ENCODE data around the gene NOS1. TPM values are rescaled to one million over a fixed set of nuclear protein-coding genes. Genes with fewer than 3 reads are reported as not detected.
"Not testable (repeated sequence)": the region's sequence is repeated elsewhere in the genome, so short reads cannot be mapped to it uniquely, and the experiment has no call there.

The NOS1 gene
- total RNA-seq, 1 donor from 2014 or later, result 9.6 TPM

DNA sequence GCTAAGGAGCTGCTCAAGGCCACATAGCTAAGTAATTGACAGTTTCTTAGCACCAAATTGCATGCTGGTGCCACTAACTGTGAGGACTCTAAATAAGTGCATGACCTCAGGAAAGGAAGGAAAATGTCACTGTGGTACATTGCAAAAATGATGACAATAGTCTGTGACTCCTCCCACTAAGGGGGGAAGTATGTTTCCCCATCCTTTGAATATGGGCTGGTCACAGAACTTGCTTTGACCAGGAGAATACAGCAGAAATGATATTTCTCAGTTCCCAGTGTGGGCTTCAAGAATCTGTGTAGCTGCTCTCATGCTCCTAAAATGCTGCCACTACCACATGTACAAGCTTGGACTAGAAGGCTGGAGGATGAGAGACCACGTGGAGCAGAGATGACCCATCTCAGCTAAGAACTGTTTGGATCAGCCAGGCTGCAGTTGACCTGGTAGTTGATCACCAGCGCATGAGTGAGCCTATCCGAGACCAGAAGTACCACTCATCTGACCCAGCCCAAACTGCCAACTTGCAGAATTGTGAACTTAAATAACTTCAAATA lies 42.2 kb upstream of the NOS1 start:
- H3K27ac ChIP-seq, result no peak overlapping the region
- TF ChIP-seq CTCF (IDR thresholded peaks at IDR 0.05), result no peak
- TF ChIP-seq POLR2AphosphoS5 (IDR thresholded peaks at IDR 0.05; ENCODE audit: insufficient read depth in 1 of 2, low read depth in 1 of 2), result no peak
- TF ChIP-seq POLR2A (IDR thresholded peaks at IDR 0.05), result no peak

DNA sequence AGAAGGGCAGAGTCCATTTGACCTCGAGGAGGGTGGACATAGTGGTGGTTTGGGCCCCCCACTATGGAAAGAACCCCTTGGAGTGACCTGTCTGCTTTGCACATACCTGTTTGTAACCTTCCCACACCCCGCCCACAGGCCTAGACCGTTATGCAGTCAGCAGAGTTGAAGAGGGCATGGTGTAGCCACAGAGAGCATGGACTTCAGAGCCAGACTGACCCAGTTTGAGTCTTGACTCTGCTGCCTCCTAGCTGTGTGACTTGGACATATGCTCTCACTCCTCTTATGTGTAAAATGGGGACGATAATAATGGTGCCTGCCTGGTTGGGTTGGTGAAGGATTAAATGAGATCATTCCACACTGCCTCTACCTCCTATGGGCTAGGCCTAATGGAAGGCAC lies 40.9 kb upstream of the NOS1 start:
- no peaks in the 10 kb centered on the region for H3K27me3 ChIP-seq
- no peaks in the 10 kb centered on the region for H3K36me3 ChIP-seq
- intact Hi-C loops (cut with DNase I), result no loop called here
- no peak for DNase-seq (ENCODE audit: extremely low spot score in 2 of 2)
- TF ChIP-seq POLR2AphosphoS5 (IDR thresholded peaks at IDR 0.05; ENCODE audit: insufficient read depth in 1 of 2, low read depth in 1 of 2), result no peak
- TF ChIP-seq CTCF (IDR thresholded peaks at IDR 0.05), result no peak
- no peak overlapping the region for H3K4me3 ChIP-seq
- no peak overlapping the region for H3K27ac ChIP-seq
- H3K9me3 ChIP-seq, result no peaks in the 10 kb centered on the region
- H3K4me1 ChIP-seq, result no peaks in the 10 kb centered on the region

More for the DNA sequence above, 42.2 kb upstream of the NOS1 start:
- no peak for DNase-seq (ENCODE audit: extremely low spot score in 2 of 2)
- Histone ChIP-seq H3K9me3 (no peaks in the 10 kb centered on the region), H3K27me3 (no peaks in the 10 kb centered on the region), H3K4me3 (no peak overlapping the region), H3K36me3 (no peaks in the 10 kb centered on the region), H3K4me1 (peaks cover 8% of the 10 kb centered on the region)
- intact Hi-C loops (cut with DNase I), result no loop called here

DNA sequence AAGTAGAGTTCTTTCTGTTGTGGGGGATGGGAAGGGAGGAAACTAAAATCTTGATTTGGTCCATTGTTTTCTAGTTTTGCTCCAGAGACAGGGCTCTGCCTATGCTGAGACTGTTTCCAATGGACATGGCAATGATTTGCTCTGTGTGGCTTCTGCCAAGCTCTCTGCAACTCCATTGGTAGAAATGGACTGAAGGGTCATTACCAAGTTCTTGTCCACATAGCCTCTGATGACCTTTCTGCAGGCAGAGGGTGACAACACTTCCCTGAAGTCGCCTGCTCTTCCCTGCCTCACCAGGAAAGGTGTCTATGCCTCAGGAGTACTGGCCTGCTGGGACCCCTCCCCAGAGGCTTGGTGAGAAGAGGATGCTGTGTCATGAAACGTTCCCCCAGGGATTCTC lies 39.5 kb upstream of the NOS1 start:
- H3K36me3 ChIP-seq, result no peaks in the 10 kb centered on the region
- H3K27me3 ChIP-seq, result no peaks in the 10 kb centered on the region
- no peaks in the 10 kb centered on the region for H3K9me3 ChIP-seq
- no peak overlapping the region for H3K27ac ChIP-seq
- DNase-seq (ENCODE audit: extremely low spot score in 2 of 2), result no peak
- intact Hi-C loops (cut with DNase I), result no loop called here
- TF ChIP-seq POLR2A (IDR thresholded peaks at IDR 0.05) (no peak), POLR2AphosphoS5 (IDR thresholded peaks at IDR 0.05; ENCODE audit: insufficient read depth in 1 of 2, low read depth in 1 of 2) (no peak), CTCF (IDR thresholded peaks at IDR 0.05) (no peak)
- H3K4me3 ChIP-seq, result no peak overlapping the region
- H3K4me1 ChIP-seq, result no peaks in the 10 kb centered on the region

- H3K36me3 ChIP-seq; H3K9me3 ChIP-seq; H3K27me3 ChIP-seq; H3K4me1 ChIP-seq; H3K27ac ChIP-seq; H3K4me3 ChIP-seq; DNase-seq (ENCODE audit: extremely low spot score in 2 of 2); intact Hi-C loops (cut with DNase I): not testable (repeated sequence)
These were observed 37.1 kb upstream of the NOS1 start for GRCh38 chr12:117398482-117398881.

DNA sequence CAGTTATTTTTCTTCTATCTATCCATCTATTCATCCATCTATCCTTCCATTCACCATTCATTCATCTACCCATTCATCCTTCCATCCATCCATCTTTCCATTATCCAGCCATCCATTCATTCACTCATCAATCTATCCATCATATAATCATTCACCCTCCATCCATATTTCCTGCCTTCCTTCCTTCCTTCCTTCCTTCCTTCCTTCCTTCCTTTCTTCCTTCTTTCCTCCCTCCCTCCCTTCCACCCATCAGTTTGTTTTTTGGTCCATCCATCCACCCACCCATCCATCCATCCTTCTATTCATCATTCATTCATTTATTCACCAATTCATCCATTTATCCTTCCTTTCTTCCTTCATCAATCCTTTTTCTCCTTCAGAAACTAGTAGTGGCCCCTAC lies 34.3 kb upstream of the NOS1 start:
- no peaks in the 10 kb centered on the region for H3K9me3 ChIP-seq
- H3K4me3 ChIP-seq, result no peak overlapping the region
- TF ChIP-seq POLR2AphosphoS5 (IDR thresholded peaks at IDR 0.05; ENCODE audit: insufficient read depth in 1 of 2, low read depth in 1 of 2) (no peak), POLR2A (IDR thresholded peaks at IDR 0.05) (no peak), CTCF (IDR thresholded peaks at IDR 0.05) (no peak)
- H3K27ac ChIP-seq, result no peak overlapping the region
- H3K4me1 ChIP-seq, result no peaks in the 10 kb centered on the region
- DNase-seq (ENCODE audit: extremely low spot score in 2 of 2), result no peak
- intact Hi-C loops (cut with DNase I), result no loop called here
- H3K27me3 ChIP-seq, result no peaks in the 10 kb centered on the region
- H3K36me3 ChIP-seq, result no peaks in the 10 kb centered on the region

DNA sequence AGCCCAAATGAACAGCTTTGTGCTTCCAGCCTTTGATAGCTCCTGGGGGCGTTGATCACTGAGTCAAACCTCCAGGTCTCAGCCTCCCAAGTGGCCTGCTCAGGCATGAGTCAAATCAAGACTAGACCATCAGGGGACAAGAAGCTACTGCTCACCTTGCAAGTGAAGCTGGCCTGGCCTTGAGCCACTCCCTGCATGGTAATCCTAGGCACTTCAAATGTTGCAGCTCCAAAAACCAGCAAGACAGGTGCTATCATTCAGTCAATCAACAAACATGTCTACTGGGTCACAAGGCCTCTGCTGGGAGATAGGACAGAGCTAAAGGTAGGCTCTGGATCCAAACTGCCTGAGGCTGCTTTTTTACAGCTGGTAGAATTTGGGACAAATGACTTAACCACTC lies 33.1 kb upstream of the NOS1 start:
- H3K27me3 ChIP-seq, result no peaks in the 10 kb centered on the region
- intact Hi-C loops (cut with DNase I), result no loop called here
- no peak for DNase-seq (ENCODE audit: extremely low spot score in 2 of 2)

More for the DNA sequence above, 33.1 kb upstream of the NOS1 start:
- Histone ChIP-seq H3K4me3 (no peak overlapping the region), H3K36me3 (no peaks in the 10 kb centered on the region), H3K4me1 (no peaks in the 10 kb centered on the region), H3K9me3 (no peaks in the 10 kb centered on the region), H3K27ac (no peak overlapping the region)
- TF ChIP-seq POLR2AphosphoS5 (IDR thresholded peaks at IDR 0.05; ENCODE audit: insufficient read depth in 1 of 2, low read depth in 1 of 2) (no peak), POLR2A (IDR thresholded peaks at IDR 0.05) (no peak), CTCF (IDR thresholded peaks at IDR 0.05) (no peak)
